ENCODE data around the gene MAP3K5. TPM values are rescaled to one million over a fixed set of nuclear protein-coding genes. Genes with fewer than 3 reads are reported as not detected.

Gene MAP3K5
- total RNA-seq, 1 experiment from 2014 or later, result 2.1 TPM

- Mint-ChIP-seq H3K4me3 (ENCODE audit: unreplicated experiment) (no peak overlapping the region), H3K27ac (ENCODE audit: unreplicated experiment) (no peak overlapping the region), H3K27me3 (ENCODE audit: insufficient read depth, unreplicated experiment) (peaks cover 2% of the 10 kb centered on the region), H3K4me1 (ENCODE audit: low read depth, unreplicated experiment) (no peaks in the 10 kb centered on the region), H3K9me3 (ENCODE audit: unreplicated experiment) (no peaks in the 10 kb centered on the region), H3K36me3 (ENCODE audit: insufficient read depth, unreplicated experiment) (no peaks in the 10 kb centered on the region)
- TF ChIP-seq CTCF (IDR thresholded peaks at IDR 0.05; ENCODE audit: insufficient read depth in 1 of 2, low read depth in 1 of 2, low read length in 1 of 2, severe bottlenecking in 1 of 2, unreplicated experiment in 1 of 2), result no peak
- Histone ChIP-seq H3K4me1 (no peaks in the 10 kb centered on the region), H3K4me3 (ENCODE audit: low read depth, low read length) (no peak overlapping the region), H3K36me3 (ENCODE audit: control insufficient read depth, insufficient read depth, low read length) (no peaks in the 10 kb centered on the region), H3K9me3 (no peaks in the 10 kb centered on the region), H3K27me3 (replicated peaks; ENCODE audit: control insufficient read depth, insufficient read depth, low read length) (no peaks in the 10 kb centered on the region)
- DNase-seq, result no peak
- intact Hi-C loops (cut with micrococcal nuclease; ENCODE audit: unreplicated experiment), result no loop called here
- ChIA-PET CTCF (no interaction called here), POLR2A (no interaction called here)
- BruUV-seq (replicated peaks), result no TSS peak
Observed at GRCh38 chr6:136757150-136757549, 35.1 kb downstream of the MAP3K5 start.

- Histone ChIP-seq H3K4me1 (no peaks in the 10 kb centered on the region), H3K4me3 (ENCODE audit: low read depth, low read length) (no peak overlapping the region), H3K27me3 (replicated peaks; ENCODE audit: control insufficient read depth, insufficient read depth, low read length) (no peaks in the 10 kb centered on the region), H3K9me3 (no peaks in the 10 kb centered on the region), H3K36me3 (ENCODE audit: control insufficient read depth, insufficient read depth, low read length) (no peaks in the 10 kb centered on the region)
- H3K27ac Mint-ChIP-seq (ENCODE audit: unreplicated experiment), result no peak overlapping the region
- no TSS peak for BruUV-seq (replicated peaks)
- H3K4me3 Mint-ChIP-seq (ENCODE audit: unreplicated experiment), result no peak overlapping the region
- ChIA-PET CTCF (no interaction called here), POLR2A (no interaction called here)
- intact Hi-C loops (cut with micrococcal nuclease; ENCODE audit: unreplicated experiment), result no loop called here
- H3K4me1 Mint-ChIP-seq (ENCODE audit: low read depth, unreplicated experiment), result no peaks in the 10 kb centered on the region
- H3K36me3 Mint-ChIP-seq (ENCODE audit: insufficient read depth, unreplicated experiment), result no peaks in the 10 kb centered on the region
- peaks cover 2% of the 10 kb centered on the region for H3K27me3 Mint-ChIP-seq (ENCODE audit: insufficient read depth, unreplicated experiment)
- no peaks in the 10 kb centered on the region for H3K9me3 Mint-ChIP-seq (ENCODE audit: unreplicated experiment)
- DNase-seq, result no peak
- TF ChIP-seq CTCF (IDR thresholded peaks at IDR 0.05; ENCODE audit: insufficient read depth in 1 of 2, low read depth in 1 of 2, low read length in 1 of 2, severe bottlenecking in 1 of 2, unreplicated experiment in 1 of 2), result no peak
Observed at GRCh38 chr6:136754820-136755219, 37.5 kb downstream of the MAP3K5 start.

- no peaks in the 10 kb centered on the region for H3K9me3 Mint-ChIP-seq (ENCODE audit: unreplicated experiment)
- no peaks in the 10 kb centered on the region for H3K36me3 ChIP-seq (ENCODE audit: control insufficient read depth, insufficient read depth, low read length)
- no peaks in the 10 kb centered on the region for H3K4me1 ChIP-seq
- ChIA-PET CTCF (no interaction called here), POLR2A (no interaction called here)
- no peaks in the 10 kb centered on the region for H3K4me1 Mint-ChIP-seq (ENCODE audit: low read depth, unreplicated experiment)
- H3K9me3 ChIP-seq, result no peaks in the 10 kb centered on the region
- no peaks in the 10 kb centered on the region for H3K36me3 Mint-ChIP-seq (ENCODE audit: insufficient read depth, unreplicated experiment)
- no peak overlapping the region for H3K4me3 ChIP-seq (ENCODE audit: low read depth, low read length)
- no peak for TF ChIP-seq CTCF (IDR thresholded peaks at IDR 0.05; ENCODE audit: insufficient read depth in 1 of 2, low read depth in 1 of 2, low read length in 1 of 2, severe bottlenecking in 1 of 2, unreplicated experiment in 1 of 2)
- H3K27me3 ChIP-seq (replicated peaks; ENCODE audit: control insufficient read depth, insufficient read depth, low read length), result no peaks in the 10 kb centered on the region
- BruUV-seq (replicated peaks), result no TSS peak
- H3K27me3 Mint-ChIP-seq (ENCODE audit: insufficient read depth, unreplicated experiment), result peaks cover 2% of the 10 kb centered on the region
- H3K4me3 Mint-ChIP-seq (ENCODE audit: unreplicated experiment), result no peak overlapping the region
- DNase-seq, result no peak
- intact Hi-C loops (cut with micrococcal nuclease; ENCODE audit: unreplicated experiment), result no loop called here
- H3K27ac Mint-ChIP-seq (ENCODE audit: unreplicated experiment), result no peak overlapping the region
Observed at GRCh38 chr6:136753624-136754023, 38.7 kb downstream of the MAP3K5 start.
